WTC11 (cell line): ENCODE results near the gene GALNT2. TPM values are rescaled to one million over a fixed set of nuclear protein-coding genes. Genes with fewer than 3 reads are reported as not detected.

Source experiments
- ATAC-seq: fragments of 200-7000 bp; cut with Tn5 transposase; 2 replicates; pipeline ENCODE4 v1.10.0; 2021; ENCODE audit warnings: mild to moderate bottlenecking, moderate library complexity
- CTCF ChIA-PET: fragments of 300-600 bp; sonication (Branson Sonifier 250); formaldehyde crosslinking; loops from one replicate; lab custom pipeline; 2021; ENCODE audit warnings: antibody characterized with exemption; lab: Charles Lee
- POLR2A ChIA-PET: fragments of 350-600 bp; sonication (Branson Sonifier 250); formaldehyde crosslinking; loops from one replicate; lab custom pipeline; 2021; ENCODE audit warnings: antibody characterized with exemption; lab: Charles Lee
- DNase-seq: peaks from one replicate; pipeline ENCODE4 v3.0.0; 2021; ENCODE audit warnings: low spot score
- H3K27ac Mint-ChIP-seq: 2 replicates; pipeline ENCODE4 v1.8.0; 2021; ENCODE audit warnings: mixed read lengths
- H3K27me3 Mint-ChIP-seq: 2 replicates; pipeline ENCODE4 v1.8.0; 2021; ENCODE audit warnings: low read depth, mild to moderate bottlenecking, moderate library complexity, mixed read lengths
- H3K36me3 Mint-ChIP-seq: 2 replicates; pipeline ENCODE4 v1.8.0; 2021; ENCODE audit warnings: mixed read lengths
- H3K4me1 Mint-ChIP-seq: 2 replicates; pipeline ENCODE4 v1.8.0; 2022; ENCODE audit warnings: mixed read lengths
- H3K4me3 Mint-ChIP-seq: 2 replicates; pipeline ENCODE4 v1.8.0; 2021; ENCODE audit warnings: mild to moderate bottlenecking, moderate library complexity, mixed read lengths
- H3K9me3 Mint-ChIP-seq: 2 replicates; pipeline ENCODE4 v1.8.0; 2021; ENCODE audit warnings: mixed read lengths
- ESRRA ChIP-seq: sonication (generic); formaldehyde crosslinking; IDR thresholded peaks from 2 replicates; pipeline ENCODE4 v1.8.1; 2022; ENCODE audit warnings: mild to moderate bottlenecking, missing genetic modification reagents, borderline replicate concordance
- FOXJ3 ChIP-seq: sonication (generic); formaldehyde crosslinking; IDR thresholded peaks from 2 replicates; pipeline ENCODE4 v1.9.0; 2021; ENCODE audit warnings: missing genetic modification reagents, mild to moderate bottlenecking, borderline replicate concordance
- FOXP1 ChIP-seq: sonication (generic); formaldehyde crosslinking; IDR thresholded peaks from 2 replicates; pipeline ENCODE4 v1.8.0; 2022; ENCODE audit warnings: missing genetic modification reagents, mild to moderate bottlenecking, moderate library complexity, borderline replicate concordance
- HMGA2 ChIP-seq: fragments of 250-450 bp; sonication (Bioruptor Pico); IDR thresholded peaks from 2 replicates; pipeline ENCODE4 v1.4.0; 2021; ENCODE audit warnings: mild to moderate bottlenecking, moderate library complexity
- IRF2 ChIP-seq: sonication (generic); formaldehyde crosslinking; IDR thresholded peaks from 2 replicates; pipeline ENCODE4 v1.8.0; 2022; ENCODE audit warnings: low read depth, missing genetic modification reagents, borderline replicate concordance
- JAZF1 ChIP-seq: fragments of 250-450 bp; sonication (Bioruptor Pico); IDR thresholded peaks from 2 replicates; pipeline ENCODE4 v1.9.0; 2021; ENCODE audit warnings: moderate library complexity, mild to moderate bottlenecking, inconsistent platforms
- NR2C2 ChIP-seq: sonication (generic); formaldehyde crosslinking; IDR thresholded peaks from 2 replicates; pipeline ENCODE4 v1.8.0; 2022; ENCODE audit warnings: mild to moderate bottlenecking, missing genetic modification reagents
- OVOL2 ChIP-seq: fragments of 250-450 bp; sonication (Bioruptor Pico); IDR thresholded peaks from 2 replicates; pipeline ENCODE4 v1.9.0; 2021; ENCODE audit warnings: mild to moderate bottlenecking, borderline replicate concordance
- SMAD3 ChIP-seq: sonication (generic); formaldehyde crosslinking; IDR thresholded peaks from 2 replicates; pipeline ENCODE4 v1.8.0; 2022; ENCODE audit warnings: missing genetic modification reagents, mild to moderate bottlenecking, borderline replicate concordance
- SMAD4 ChIP-seq: sonication (generic); formaldehyde crosslinking; IDR thresholded peaks from 2 replicates; pipeline ENCODE4 v1.8.0; 2022; ENCODE audit warnings: mild to moderate bottlenecking, missing genetic modification reagents
- TCF7 ChIP-seq: sonication (generic); formaldehyde crosslinking; IDR thresholded peaks from 2 replicates; pipeline ENCODE4 v1.8.0; 2022; ENCODE audit warnings: mild to moderate bottlenecking, low read depth, missing genetic modification reagents, moderate library complexity
- ZNF219 ChIP-seq: sonication (generic); formaldehyde crosslinking; IDR thresholded peaks from 2 replicates; pipeline ENCODE4 v1.8.0; 2023; ENCODE audit warnings: missing genetic modification reagents, mild to moderate bottlenecking, borderline replicate concordance
- ZNF263 ChIP-seq: sonication (generic); formaldehyde crosslinking; IDR thresholded peaks from 2 replicates; pipeline ENCODE4 v1.8.1; 2022; ENCODE audit warnings: low read depth, mild to moderate bottlenecking, moderate library complexity, missing genetic modification reagents
- ZNF317 ChIP-seq: sonication (generic); formaldehyde crosslinking; IDR thresholded peaks from 2 replicates; pipeline ENCODE4 v1.8.1; 2023; ENCODE audit warnings: low read depth, mild to moderate bottlenecking, moderate library complexity, missing genetic modification reagents, borderline replicate concordance
- ZNF396 ChIP-seq: fragments of 250-450 bp; sonication (Bioruptor Pico); IDR thresholded peaks from 2 replicates; pipeline ENCODE4 v1.8.0; 2021; ENCODE audit warnings: mild to moderate bottlenecking, moderate library complexity, borderline replicate concordance
- total RNA-seq: library from RNA; stranded (reverse); gene quantifications from 3 replicates; pipeline ENCODE4 v1.2.3, GENCODE V29; 2021
- TF ChIP-seq, protein P1 (sequence below): sonication (generic); formaldehyde crosslinking; IDR thresholded peaks from 2 replicates; pipeline ENCODE4 v1.8.1; 2023; ENCODE audit warnings: mild to moderate bottlenecking, missing genetic modification reagents
- TF ChIP-seq, protein P2 (sequence below): sonication (generic); formaldehyde crosslinking; IDR thresholded peaks from 2 replicates; pipeline ENCODE4 v1.8.0; 2022; ENCODE audit warnings: mild to moderate bottlenecking, missing genetic modification reagents
- TF ChIP-seq, protein P3 (sequence below): fragments of 250-450 bp; sonication (Bioruptor Pico); IDR thresholded peaks from 2 replicates; pipeline ENCODE4 v1.8.0; 2021; ENCODE audit warnings: mild to moderate bottlenecking
- TF ChIP-seq, protein P4 (sequence below): sonication (generic); formaldehyde crosslinking; IDR thresholded peaks from 2 replicates; pipeline ENCODE4 v1.8.1; 2022; ENCODE audit warnings: low read depth, mild to moderate bottlenecking, moderate library complexity, missing genetic modification reagents, borderline replicate concordance

GALNT2 gene
- total RNA-seq, 1 experiment from 2014 or later, result 74.8 TPM

DNA sequence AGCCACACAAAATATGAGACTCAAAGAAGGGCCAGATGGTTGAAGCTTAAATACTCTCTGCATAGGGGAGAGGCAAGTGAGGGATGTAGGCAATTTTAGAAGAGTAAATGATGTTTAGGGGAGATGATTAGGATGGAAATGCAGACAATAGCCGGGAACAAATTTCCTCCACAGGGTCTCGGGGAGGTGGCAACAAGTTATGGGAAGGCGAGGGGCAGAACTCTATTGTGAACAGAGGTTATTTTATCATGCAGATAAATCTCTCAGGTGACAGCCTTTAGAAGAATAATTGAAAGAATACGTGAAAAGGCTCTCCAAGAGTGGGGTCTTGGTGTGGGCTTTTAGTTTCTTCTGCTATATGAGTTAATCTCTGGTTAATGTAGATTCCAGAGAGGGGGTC, 166.7 kb downstream of the GALNT2 start:
- ATAC-seq (no peak), DNase-seq (no peak)
- no peak overlapping the region for H3K4me3 Mint-ChIP-seq
- H3K9me3 Mint-ChIP-seq, result peaks cover 7% of the 10 kb centered on the region
- ChIA-PET POLR2A (no interaction called here), CTCF (interaction anchor here (1.6 kb wide), 1 partner anchor 261 kb away, joined by 3 read pairs; no protein-coding TSS in a partner anchor)
- H3K36me3 Mint-ChIP-seq, result peaks cover 11% of the 10 kb centered on the region
- no peaks in the 10 kb centered on the region; the same call in 1 of the 2 replicates for H3K27me3 Mint-ChIP-seq
- TF ChIP-seq IRF2 (CRISPR knock-in tag) (no peak), ZNF263 (CRISPR knock-in tag) (no peak)
- no peak overlapping the region for H3K27ac Mint-ChIP-seq
- peaks cover 53% of the 10 kb centered on the region for H3K4me1 Mint-ChIP-seq

DNA sequence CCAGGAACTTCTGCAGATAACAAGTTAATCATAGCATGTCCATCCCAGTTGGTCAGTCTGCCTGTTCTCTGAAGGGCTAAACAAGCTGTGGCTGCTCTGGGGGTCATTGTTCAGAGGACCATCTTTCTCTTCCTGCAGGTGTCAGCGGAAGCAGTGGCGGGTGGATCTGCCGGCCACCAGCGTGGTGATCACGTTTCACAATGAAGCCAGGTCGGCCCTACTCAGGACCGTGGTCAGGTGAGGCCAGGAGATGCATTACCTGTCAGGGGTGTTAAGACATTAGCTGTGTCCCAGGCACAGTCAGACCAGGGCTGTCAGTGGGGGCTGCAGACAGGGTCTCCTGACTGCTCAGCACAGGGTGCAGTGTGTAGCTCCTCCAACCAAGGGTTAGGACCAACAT, 168.8 kb downstream of the GALNT2 start:
- Mint-ChIP-seq H3K4me3 (no peak overlapping the region), H3K4me1 (peaks cover 40% of the 10 kb centered on the region), H3K27ac (no peak overlapping the region), H3K9me3 (peaks cover 12% of the 10 kb centered on the region)
- ChIA-PET POLR2A (no interaction called here), CTCF (no interaction called here)
- no peak for DNase-seq
- TF ChIP-seq ZNF219 (CRISPR knock-in tag) (no peak), FOXP1 (CRISPR knock-in tag) (no peak), JAZF1 (CRISPR knock-in tag) (no peak), SMAD4 (CRISPR knock-in tag) (no peak), ESRRA (CRISPR knock-in tag) (no peak), OVOL2 (CRISPR knock-in tag) (no peak), NR2C2 (CRISPR knock-in tag) (no peak), ZNF396 (CRISPR knock-in tag) (no peak), TCF7 (no peak)
- TF ChIP-seq, all 79 proteins: peak for 0
- Mint-ChIP-seq H3K36me3 (peaks cover 15% of the 10 kb centered on the region), H3K27me3 (no peaks in the 10 kb centered on the region; the same call in 1 of the 2 replicates)
- no peak for ATAC-seq

DNA sequence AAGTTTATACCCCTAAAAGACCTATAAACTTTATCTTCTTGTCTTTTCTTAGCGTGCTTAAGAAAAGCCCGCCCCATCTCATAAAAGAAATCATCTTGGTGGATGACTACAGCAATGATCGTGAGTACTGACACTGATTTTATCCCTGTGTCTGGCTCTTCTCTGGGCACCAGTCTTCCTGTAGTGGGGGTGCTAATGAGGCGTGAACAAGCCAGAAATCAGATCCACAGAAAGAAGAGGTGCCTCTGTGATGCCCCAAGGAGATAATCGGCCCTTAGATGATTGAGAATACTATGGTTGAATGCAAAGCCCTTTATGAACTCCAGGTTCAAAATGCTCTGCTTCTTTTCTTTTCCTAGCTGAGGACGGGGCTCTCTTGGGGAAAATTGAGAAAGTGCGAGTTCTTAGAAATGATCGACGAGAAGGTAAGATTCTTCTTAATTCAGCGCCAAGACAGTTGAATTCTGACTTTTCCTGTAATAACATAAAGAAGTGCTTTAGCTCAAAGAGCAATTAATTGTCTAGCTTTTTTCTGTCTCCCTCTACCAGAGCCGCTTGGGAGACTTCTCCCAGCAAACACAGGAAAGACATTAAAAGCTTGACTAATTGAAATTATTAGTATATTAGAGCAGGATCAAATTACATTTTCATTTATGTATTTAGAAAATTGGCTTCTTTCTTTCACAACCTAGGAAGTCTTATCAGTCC, 169.4 kb downstream of the GALNT2 start:
- TF ChIP-seq, protein P1, sequence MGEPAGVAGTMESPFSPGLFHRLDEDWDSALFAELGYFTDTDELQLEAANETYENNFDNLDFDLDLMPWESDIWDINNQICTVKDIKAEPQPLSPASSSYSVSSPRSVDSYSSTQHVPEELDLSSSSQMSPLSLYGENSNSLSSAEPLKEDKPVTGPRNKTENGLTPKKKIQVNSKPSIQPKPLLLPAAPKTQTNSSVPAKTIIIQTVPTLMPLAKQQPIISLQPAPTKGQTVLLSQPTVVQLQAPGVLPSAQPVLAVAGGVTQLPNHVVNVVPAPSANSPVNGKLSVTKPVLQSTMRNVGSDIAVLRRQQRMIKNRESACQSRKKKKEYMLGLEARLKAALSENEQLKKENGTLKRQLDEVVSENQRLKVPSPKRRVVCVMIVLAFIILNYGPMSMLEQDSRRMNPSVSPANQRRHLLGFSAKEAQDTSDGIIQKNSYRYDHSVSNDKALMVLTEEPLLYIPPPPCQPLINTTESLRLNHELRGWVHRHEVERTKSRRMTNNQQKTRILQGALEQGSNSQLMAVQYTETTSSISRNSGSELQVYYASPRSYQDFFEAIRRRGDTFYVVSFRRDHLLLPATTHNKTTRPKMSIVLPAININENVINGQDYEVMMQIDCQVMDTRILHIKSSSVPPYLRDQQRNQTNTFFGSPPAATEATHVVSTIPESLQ, result no peak
- TF ChIP-seq SMAD3 (CRISPR knock-in tag), result no peak
- no peak for TF ChIP-seq ZNF317 (CRISPR knock-in tag)
- TF ChIP-seq, protein P2, sequence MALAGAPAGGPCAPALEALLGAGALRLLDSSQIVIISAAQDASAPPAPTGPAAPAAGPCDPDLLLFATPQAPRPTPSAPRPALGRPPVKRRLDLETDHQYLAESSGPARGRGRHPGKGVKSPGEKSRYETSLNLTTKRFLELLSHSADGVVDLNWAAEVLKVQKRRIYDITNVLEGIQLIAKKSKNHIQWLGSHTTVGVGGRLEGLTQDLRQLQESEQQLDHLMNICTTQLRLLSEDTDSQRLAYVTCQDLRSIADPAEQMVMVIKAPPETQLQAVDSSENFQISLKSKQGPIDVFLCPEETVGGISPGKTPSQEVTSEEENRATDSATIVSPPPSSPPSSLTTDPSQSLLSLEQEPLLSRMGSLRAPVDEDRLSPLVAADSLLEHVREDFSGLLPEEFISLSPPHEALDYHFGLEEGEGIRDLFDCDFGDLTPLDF, result no peak
- TF ChIP-seq FOXJ3 (CRISPR knock-in tag), result no peak
- TF ChIP-seq, protein P3, sequence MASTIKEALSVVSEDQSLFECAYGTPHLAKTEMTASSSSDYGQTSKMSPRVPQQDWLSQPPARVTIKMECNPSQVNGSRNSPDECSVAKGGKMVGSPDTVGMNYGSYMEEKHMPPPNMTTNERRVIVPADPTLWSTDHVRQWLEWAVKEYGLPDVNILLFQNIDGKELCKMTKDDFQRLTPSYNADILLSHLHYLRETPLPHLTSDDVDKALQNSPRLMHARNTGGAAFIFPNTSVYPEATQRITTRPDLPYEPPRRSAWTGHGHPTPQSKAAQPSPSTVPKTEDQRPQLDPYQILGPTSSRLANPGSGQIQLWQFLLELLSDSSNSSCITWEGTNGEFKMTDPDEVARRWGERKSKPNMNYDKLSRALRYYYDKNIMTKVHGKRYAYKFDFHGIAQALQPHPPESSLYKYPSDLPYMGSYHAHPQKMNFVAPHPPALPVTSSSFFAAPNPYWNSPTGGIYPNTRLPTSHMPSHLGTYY (CRISPR knock-in tag), result no peak
- TF ChIP-seq HMGA2, result no peak
- TF ChIP-seq, protein P4, sequence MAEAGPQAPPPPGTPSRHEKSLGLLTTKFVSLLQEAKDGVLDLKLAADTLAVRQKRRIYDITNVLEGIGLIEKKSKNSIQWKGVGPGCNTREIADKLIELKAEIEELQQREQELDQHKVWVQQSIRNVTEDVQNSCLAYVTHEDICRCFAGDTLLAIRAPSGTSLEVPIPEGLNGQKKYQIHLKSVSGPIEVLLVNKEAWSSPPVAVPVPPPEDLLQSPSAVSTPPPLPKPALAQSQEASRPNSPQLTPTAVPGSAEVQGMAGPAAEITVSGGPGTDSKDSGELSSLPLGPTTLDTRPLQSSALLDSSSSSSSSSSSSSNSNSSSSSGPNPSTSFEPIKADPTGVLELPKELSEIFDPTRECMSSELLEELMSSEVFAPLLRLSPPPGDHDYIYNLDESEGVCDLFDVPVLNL (CRISPR knock-in tag), result no peak
- TF ChIP-seq, all 79 proteins: peak for 0
- H3K4me1 Mint-ChIP-seq, result peaks cover 34% of the 10 kb centered on the region
- H3K27ac Mint-ChIP-seq, result no peak overlapping the region
- ATAC-seq (no peak), DNase-seq (no peak)
- no peaks in the 10 kb centered on the region; the same call in 1 of the 2 replicates for H3K27me3 Mint-ChIP-seq
- ChIA-PET CTCF (no interaction called here), POLR2A (no interaction called here)
- H3K36me3 Mint-ChIP-seq, result peaks cover 21% of the 10 kb centered on the region
- peaks cover 16% of the 10 kb centered on the region for H3K9me3 Mint-ChIP-seq
- no peak overlapping the region for H3K4me3 Mint-ChIP-seq
